Muscle of leg (tissue), 11 donors: ENCODE measurements around the gene TP53BP2. TPM values are rescaled to one million over a fixed set of nuclear protein-coding genes. Genes with fewer than 3 reads are reported as not detected.

ENCODE experiments used
- DNase-seq: peaks from one replicate; pipeline ENCODE4 v3.0.0; 2013
- H3K27ac ChIP-seq: one replicate; pipeline ENCODE4 v1.5.1; 2013; ENCODE audit warnings: mild to moderate bottlenecking, low read length, control low read depth
- H3K27me3 ChIP-seq: one replicate; pipeline ENCODE4 v1.6.1; 2013; ENCODE audit warnings: low read length; ENCODE audit not compliant: control insufficient read depth, insufficient read depth
- H3K36me3 ChIP-seq: one replicate; pipeline ENCODE4 v1.6.1; 2013; ENCODE audit warnings: low read length; ENCODE audit not compliant: control insufficient read depth, insufficient read depth
- H3K4me1 ChIP-seq: one replicate; pipeline ENCODE4 v1.6.1; 2013; ENCODE audit warnings: low read length; ENCODE audit not compliant: control insufficient read depth, insufficient read depth
- H3K4me3 ChIP-seq: one replicate; pipeline ENCODE4 v1.5.1; 2013; ENCODE audit warnings: low read length, control low read depth
- H3K9me3 ChIP-seq: replicated peaks from 2 replicates; pipeline ENCODE4 v1.6.1; 2013; ENCODE audit warnings: low read depth, low read length; ENCODE audit not compliant: control insufficient read depth
- WGBS: methylation state at CpG from one replicate; pipeline ENCODE4 v1.1.5; 2013; ENCODE audit warnings: missing lambda C conversion rate; ENCODE audit not compliant: insufficient coverage; 5-methylcytosine and 5-hydroxymethylcytosine counted together
- polyA plus RNA-seq, 8 donors: library from polyadenylated mRNA; unstranded; fragments of 120-200 nt; gene quantifications; one replicate each; pipeline versions ENCODE4 v1.2.1 to v1.2.3, GENCODE V29; 2013; ENCODE audit warnings: inconsistent platforms in 1 of 8, low replicate concordance in 1 of 8; ENCODE audit not compliant: insufficient read length in 8 of 8, insufficient read depth in 1 of 8
- total RNA-seq: library from RNA; stranded (reverse); fragments of 120-200 nt; gene quantifications from one replicate; pipeline ENCODE4 v1.2.4, GENCODE V29; 2013

The TP53BP2 gene
- total and polyA plus RNA-seq, 9 donors, result 25.5 to 41.1 (median 34.2) TPM

DNA sequence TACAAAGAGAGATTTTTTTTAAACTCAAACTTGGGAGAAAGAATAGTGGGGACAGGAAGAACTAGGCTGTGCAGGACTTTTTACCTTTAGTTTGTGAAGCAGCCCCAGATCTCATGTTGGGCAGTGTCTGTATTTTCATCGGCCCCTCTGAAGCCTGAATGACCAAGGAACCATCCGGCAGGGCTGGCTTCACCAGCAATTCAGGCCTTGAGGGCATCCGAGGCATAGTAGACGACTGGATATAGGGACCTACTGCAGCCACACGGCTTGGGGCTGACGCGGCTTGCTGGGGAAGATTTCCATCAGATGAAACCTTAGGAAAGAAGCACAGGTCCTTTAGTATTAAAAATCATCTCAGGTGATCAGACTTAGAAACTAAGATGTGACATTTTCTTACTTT is 43.7 kb downstream of the TP53BP2 start:
- Histone ChIP-seq H3K4me3 (no peak overlapping the region), H3K36me3 (peaks cover 56% of the 10 kb centered on the region), H3K9me3 (no peaks in the 10 kb centered on the region), H3K27ac (no peak overlapping the region), H3K27me3 (no peaks in the 10 kb centered on the region), H3K4me1 (no peaks in the 10 kb centered on the region)
- DNase-seq, result no peak
- WGBS, result 96% methylated on average over 7 of the region's 7 CpGs

DNA sequence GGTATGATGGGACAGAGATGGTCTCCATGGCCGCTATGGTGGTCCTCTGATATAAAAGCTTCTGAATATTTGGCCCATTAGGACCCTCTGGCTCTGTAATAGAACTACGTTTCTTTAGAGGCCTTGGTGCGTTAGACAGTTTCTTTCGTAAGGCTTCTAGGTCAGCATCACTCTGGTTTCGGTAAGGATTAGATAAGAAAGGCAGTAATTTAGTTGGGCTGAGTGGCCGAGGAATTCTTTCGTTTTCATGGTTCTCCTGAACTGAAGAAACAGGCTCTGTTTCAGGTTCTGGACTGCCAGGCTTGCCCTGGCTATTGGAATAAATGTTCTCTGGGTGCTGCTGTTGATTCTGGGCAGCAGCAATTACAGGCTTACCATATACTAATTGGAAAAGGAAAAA is 49.5 kb downstream of the TP53BP2 start:
- Histone ChIP-seq H3K4me3 (no peak overlapping the region), H3K27ac (no peak overlapping the region), H3K27me3 (no peaks in the 10 kb centered on the region), H3K4me1 (no peaks in the 10 kb centered on the region), H3K36me3 (peaks cover 42% of the 10 kb centered on the region), H3K9me3 (no peaks in the 10 kb centered on the region)
- no peak for DNase-seq
- 88% methylated on average over 7 of the region's 7 CpGs for WGBS

DNA sequence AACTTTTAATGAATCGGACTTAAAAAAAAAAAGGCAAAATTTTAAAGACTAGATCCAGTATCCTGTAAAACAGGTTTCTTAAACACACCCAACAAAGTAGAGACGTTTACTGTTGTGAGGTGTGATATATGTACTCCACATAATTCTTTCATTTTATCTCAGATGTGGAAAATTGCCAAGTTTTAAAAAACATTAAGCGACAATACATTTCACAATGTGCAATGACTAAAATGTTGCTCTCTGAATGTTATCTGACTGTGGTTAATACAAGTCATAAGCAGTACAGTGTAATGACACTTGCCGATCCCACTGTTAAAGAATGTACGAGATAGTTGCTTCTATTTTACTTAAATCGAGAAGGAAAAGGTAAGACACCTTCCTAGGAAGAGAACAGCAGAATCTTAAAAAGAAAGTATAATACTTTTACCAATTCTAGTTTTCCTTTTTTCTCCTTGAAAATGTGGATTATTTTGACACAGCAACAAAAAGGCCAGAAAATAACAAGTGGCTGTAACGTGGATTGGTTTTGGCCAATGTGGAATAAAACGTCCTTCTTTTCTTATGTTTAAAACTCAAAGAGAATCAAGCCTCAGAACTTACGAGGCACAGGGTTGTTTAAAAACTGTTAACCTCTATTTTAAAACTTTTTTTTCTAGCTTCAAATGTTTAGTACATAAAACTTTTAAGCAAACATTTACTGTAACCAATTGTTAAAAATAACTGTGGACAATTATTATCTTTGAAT is 51.4 kb downstream of the TP53BP2 start:
- H3K9me3 ChIP-seq, result no peaks in the 10 kb centered on the region
- H3K27ac ChIP-seq, result no peak overlapping the region
- H3K4me3 ChIP-seq, result no peak overlapping the region
- H3K4me1 ChIP-seq, result no peaks in the 10 kb centered on the region
- WGBS, result no CpG with 5 or more reads among the region's 9 CpGs
- DNase-seq, result no peak
- H3K27me3 ChIP-seq, result no peaks in the 10 kb centered on the region
- H3K36me3 ChIP-seq, result peaks cover 39% of the 10 kb centered on the region

DNA sequence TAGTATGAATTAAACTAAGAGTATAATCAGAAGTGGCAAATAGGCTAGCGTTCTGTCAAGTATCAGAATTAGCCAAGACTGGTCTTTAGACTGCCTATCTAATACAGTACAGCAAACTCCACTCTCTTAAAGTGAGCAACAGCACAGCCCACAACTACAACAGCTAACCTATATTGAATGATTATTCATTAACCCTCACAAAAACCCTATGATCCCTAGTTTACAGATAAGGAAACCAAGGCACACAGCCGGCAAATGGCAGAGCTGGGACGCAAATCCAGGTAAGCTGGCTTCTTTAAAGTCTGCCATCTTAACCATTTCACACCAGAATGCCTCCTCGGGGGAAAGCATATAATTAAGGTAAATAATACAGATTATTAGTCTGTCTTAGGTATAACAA is 52.0 kb downstream of the TP53BP2 start:
- no peaks in the 10 kb centered on the region for H3K9me3 ChIP-seq
- no peaks in the 10 kb centered on the region for H3K4me1 ChIP-seq
- H3K4me3 ChIP-seq, result no peak overlapping the region
- H3K27me3 ChIP-seq, result no peaks in the 10 kb centered on the region
- no CpG with 5 or more reads among the region's 4 CpGs for WGBS
- H3K36me3 ChIP-seq, result peaks cover 37% of the 10 kb centered on the region
- no peak for DNase-seq
- H3K27ac ChIP-seq, result no peak overlapping the region

DNA sequence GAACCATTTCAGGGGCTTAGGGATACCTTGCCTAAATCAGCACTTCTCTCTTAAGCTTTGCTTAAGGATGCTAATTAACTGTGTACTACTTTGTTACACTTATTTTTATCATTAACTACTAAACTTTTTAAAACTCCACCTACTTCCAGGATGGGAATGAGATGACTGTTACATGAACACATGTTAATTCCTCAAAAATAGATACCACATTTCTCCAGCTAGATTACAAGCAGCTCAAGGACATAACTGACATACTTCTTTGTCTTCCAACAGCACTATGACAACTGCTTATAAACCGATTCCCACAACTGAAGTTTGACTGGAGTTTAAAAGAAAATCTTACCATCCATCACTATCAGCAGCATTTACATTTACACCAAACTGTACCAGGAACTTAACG is 53.7 kb downstream of the TP53BP2 start:
- no peaks in the 10 kb centered on the region for H3K4me1 ChIP-seq
- WGBS, result 86% methylated on average over 1 of the region's 2 CpGs
- no peaks in the 10 kb centered on the region for H3K27me3 ChIP-seq
- H3K9me3 ChIP-seq, result no peaks in the 10 kb centered on the region
- no peak for DNase-seq
- H3K4me3 ChIP-seq, result no peak overlapping the region
- peaks cover 34% of the 10 kb centered on the region for H3K36me3 ChIP-seq
- H3K27ac ChIP-seq, result no peak overlapping the region

DNA sequence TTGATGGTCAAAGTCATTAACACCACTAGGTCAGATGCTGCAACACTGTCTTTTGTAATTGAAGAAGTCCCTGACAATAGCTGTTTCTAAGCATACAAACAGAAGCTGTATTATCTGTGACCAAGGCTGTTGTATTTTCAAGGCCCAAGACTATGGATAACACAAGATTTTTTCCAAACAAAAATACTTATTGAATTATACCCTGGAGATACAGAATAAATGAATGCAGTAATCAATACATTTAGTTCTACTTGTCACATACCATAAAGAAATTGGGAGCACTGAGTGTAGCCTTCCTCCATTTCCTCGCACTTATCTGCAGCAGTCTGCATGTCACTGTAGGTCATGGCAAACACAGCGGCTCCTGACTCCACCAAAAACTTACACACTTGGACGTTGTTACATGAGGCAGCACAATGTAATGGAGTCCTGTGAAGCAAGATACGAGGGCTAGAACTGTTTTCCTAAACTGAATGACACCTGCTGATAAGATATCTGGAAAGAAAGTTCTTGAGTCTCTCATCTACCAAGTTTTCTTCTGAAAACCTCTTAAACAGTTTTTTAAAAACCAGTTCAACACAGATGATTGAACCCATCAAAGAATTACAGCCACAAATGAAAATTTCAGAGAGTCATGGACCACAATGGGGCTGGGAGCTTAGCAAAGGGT is 56.9 kb downstream of the TP53BP2 start:
- Histone ChIP-seq H3K36me3 (peaks cover 28% of the 10 kb centered on the region), H3K4me3 (no peak overlapping the region), H3K4me1 (no peaks in the 10 kb centered on the region), H3K9me3 (no peaks in the 10 kb centered on the region), H3K27me3 (no peaks in the 10 kb centered on the region), H3K27ac (no peak overlapping the region)
- 88% methylated on average over 1 of the region's 4 CpGs for WGBS
- DNase-seq, result no peak

DNA sequence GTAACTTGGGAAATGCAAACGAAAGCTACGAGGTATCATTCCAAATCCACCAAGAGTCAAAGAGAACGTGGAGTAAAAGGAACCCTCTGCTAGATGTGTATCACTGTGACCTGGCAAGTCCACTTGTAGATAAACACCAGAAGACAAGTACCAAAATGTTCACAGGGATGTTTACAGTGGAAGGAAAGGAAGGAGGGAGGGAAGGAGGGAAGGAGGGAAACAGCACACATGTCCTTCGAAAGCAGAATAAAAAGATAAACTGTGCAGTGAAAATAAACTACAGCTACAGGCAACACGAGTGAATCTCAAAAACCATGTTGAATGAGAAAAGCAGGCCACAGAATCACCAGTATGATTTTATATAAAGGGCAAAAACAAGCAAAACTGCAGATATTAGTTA is 59.9 kb downstream of the TP53BP2 start:
- Histone ChIP-seq H3K36me3 (peaks cover 31% of the 10 kb centered on the region), H3K4me1 (no peaks in the 10 kb centered on the region), H3K27ac (no peak overlapping the region), H3K4me3 (no peak overlapping the region), H3K9me3 (no peaks in the 10 kb centered on the region), H3K27me3 (no peaks in the 10 kb centered on the region)
- no peak for DNase-seq
- 40% methylated on average over 1 of the region's 5 CpGs for WGBS

DNA sequence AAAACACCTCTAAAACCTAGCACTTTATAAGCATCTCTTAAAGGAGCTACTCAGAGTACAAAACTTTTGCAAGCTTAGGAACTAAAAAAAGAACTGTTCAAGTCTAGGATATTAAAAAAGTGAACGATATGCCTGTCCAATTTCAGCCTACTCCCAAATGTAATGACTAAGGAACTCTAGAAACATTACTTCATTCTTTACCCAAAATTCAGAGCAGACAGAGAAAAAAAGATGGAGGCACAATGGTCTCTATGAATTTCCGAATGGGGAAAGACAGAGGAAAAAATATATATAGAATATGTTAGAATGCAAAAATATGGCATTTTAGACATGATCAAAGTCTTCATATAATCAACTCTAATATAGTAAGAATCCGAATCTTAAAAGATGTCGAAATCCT is 61.2 kb downstream of the TP53BP2 start:
- Histone ChIP-seq H3K27me3 (no peaks in the 10 kb centered on the region), H3K9me3 (no peaks in the 10 kb centered on the region), H3K36me3 (peaks cover 29% of the 10 kb centered on the region), H3K4me3 (no peak overlapping the region), H3K27ac (no peak overlapping the region), H3K4me1 (no peaks in the 10 kb centered on the region)
- DNase-seq, result peak; percentile 57
- 100% methylated on average over 1 of the region's 4 CpGs for WGBS

DNA sequence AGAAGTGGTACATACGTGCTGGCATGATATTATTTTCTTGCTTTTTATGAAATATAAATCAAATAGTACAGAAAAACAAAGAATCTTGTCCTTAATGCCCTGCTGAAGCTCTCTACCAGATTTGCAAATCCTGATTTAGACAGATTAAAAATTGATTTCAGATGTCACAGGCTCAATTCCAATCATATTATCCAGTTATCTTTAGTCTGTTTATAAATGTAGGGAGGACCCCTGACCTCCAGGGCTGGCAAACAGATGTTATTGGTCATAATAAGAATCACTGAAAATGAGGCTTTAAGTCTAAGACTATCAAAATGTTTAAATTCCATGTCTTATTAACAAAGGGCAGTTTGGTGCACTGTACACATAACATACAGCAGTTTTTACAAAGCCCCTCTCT is 62.1 kb downstream of the TP53BP2 start:
- Histone ChIP-seq H3K27ac (no peak overlapping the region), H3K4me1 (no peaks in the 10 kb centered on the region), H3K36me3 (peaks cover 36% of the 10 kb centered on the region), H3K27me3 (no peaks in the 10 kb centered on the region), H3K4me3 (no peak overlapping the region), H3K9me3 (no peaks in the 10 kb centered on the region)
- no peak for DNase-seq
- WGBS, result no CpG with 5 or more reads among the region's 1 CpG

DNA sequence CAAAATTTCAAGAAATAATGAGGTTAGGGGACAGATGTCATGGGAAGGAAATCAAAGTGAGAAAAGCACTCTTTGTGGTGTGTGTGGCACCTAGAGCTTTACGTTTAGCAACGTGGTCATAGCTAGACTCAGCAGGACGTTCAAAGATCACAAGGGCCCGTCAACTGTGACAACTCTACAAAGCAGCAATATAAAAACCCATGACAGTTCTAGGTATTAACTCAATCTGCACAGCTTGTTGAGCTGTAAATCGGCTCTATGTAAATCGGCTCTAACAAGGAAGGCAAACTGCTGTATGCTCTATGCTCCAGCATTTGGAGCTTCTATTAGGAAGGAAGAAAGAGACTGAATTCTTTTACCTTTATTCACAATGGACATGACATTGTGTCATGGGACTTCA is 64.8 kb downstream of the TP53BP2 start:
- Histone ChIP-seq H3K4me1 (peaks cover 4% of the 10 kb centered on the region), H3K4me3 (no peak overlapping the region), H3K9me3 (no peaks in the 10 kb centered on the region), H3K36me3 (peaks cover 46% of the 10 kb centered on the region), H3K27me3 (no peaks in the 10 kb centered on the region), H3K27ac (no peak overlapping the region)
- 58% methylated on average over 2 of the region's 6 CpGs for WGBS
- no peak for DNase-seq
